HG03159 (cell line): Measurements from ENCODE around the gene GGA1.
"Not testable (repeated sequence)": the region's sequence is repeated elsewhere in the genome, so short reads cannot be mapped to it uniquely, and the experiment has no call there.

Experiments used
- ATAC-seq: cut with Tn5 transposase; IDR thresholded peaks from one replicate; pipeline ENCODE4 v1.9.1; 2021; ENCODE audit warnings: mild to moderate bottlenecking, moderate library complexity; ENCODE audit not compliant: unreplicated experiment

Gene GGA1

DNA sequence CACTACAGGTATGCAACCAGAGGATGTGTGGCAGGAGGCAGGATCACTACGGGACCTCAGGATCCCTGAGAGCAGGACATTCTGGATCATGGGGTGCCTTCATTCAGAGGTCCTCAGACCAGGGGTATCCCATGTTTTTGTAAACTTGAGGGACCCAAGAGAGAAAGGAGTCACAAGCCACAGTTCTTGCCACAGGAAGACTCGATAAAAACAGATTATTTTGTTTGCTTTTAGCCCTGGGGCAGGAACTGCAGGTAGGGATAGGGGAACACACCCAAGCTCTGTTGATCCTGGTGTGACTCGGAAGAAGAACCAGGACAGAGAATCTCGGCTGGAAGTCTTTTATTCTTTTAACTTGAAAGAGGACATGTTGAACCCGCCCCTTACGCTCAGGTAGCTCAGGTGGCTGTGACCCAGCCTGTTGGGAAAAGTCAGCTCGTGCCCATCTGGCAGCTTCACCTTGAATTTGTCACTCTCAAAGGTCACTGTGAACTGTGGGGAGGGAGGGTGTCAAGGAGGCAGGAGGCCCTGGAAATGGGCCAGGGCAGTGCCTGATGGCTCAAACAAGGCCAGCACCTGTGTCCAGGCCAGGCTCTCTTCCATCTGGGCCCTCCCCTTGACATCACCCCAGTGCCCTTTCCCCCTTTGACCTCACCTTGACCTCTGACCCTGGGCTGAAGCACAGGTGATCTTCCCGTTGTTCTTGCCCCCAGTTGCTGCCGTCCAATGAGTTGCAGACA lies 38.5 kb upstream of the GGA1 start:
- ATAC-seq, result no peak

DNA sequence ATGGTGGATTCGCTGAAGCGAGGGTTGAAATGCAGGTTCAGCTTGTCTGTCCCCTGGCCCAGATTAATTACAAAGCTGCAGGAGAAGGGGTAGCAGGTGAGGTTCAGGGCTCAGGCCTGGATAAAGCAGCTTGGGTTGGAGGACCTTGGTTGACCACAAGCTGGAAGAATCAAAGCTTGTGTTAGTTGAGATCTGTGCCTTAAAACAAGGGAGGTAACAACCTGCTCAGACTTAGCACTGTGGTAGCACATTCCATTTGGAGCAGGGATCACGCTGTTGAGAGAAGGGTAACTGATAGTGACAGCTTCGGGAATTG lies 38.0 kb upstream of the GGA1 start:
- ATAC-seq, result no peak

DNA sequence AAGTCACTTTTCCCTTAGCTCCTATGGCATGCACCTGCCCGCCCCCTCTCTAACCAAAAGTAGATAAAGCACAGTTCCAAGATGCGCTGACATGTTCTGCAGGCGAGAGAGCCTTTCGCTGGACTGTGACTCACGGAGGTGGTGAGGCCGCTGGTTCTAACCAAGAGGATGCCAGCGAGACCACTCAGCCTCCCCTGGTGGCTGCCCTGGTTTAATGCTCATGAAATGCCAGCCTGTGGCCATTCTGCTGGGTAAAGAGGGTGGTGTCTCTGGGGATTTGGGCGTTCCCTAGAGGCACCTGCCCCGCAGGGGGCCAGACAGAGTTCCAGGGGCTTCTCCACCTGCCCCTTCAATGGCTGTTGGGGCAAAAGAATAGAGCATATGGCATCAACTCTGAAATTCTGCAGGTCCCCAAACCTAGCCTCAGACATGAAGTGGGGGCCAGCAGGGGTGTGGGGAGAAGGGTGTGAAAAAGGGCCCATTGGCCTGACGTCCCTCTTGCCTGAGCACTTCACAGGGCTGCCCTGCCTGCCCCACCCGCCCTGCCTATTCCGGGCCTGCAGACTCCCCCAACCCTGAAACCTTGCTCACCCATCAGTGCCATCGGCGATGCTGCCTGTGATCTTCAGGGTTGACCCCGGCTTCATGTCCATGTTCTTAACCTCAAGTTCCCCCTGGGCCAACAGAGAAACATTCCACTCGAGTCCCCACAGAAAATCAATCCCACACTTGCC lies 37.2 kb upstream of the GGA1 start:
- no peak for ATAC-seq

DNA sequence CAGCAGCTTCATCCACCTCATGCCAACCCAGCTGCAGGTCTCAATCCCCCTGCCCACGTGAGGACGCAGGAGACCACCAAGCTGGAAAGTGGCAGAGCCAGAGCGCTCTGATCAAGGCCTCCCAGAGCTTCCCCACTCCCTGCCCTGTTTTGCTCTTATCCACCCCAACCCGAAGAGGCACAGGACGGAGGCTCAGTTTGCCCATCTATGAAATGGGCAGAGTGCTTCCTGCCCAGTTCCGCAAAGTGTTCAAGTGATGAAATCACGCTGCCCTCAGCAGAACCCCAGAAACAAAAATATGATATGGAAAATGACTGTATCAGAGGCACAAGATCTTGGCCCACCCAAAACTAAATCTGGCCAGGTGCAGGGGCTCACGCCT lies 36.7 kb upstream of the GGA1 start:
- no peak for ATAC-seq

DNA sequence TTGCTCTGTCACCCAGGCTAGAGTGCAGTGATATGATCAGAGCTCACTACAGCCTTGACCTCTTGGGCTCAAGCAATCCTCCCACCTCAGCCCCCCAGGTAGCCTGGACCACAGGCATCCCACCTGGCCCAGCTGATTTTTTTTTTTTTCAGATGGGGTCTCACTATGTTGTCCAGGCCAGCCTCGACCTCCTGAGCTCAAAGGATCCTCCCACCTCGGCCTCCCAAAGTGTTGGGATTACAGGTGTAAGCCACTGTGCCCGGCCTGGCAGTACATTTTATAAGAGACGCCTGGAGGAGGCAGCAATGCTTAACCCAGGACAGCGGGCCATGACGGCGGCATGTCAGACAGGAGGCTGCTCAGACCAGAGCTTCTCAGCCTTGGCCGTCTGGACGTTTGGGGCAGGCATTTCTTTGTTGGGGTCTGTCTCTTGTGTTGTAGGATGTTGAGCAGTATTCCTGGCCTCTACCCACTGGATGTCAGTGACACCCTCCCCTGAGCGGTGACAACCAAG lies 33.1 kb upstream of the GGA1 start:
- no peak for ATAC-seq

DNA sequence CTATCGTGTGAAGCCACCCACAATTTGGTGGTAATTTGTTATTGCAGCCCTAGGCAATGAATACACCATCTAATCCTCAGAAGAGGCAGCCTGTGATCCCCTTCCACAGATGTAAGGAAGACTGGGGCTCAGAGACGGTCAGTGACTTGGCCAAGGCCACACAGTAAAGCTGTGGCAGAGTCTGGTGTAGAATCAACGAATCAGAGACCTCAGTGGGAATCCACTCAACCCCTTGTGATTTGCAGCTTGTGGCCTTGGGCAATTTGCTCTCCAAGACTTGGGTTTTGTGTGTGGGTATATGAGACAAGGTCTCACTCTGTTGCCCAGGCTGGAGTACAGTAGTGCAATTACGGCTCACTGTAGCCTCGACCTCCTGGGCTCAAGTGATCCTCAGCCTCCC lies 30.6 kb upstream of the GGA1 start:
- no peak for ATAC-seq

DNA sequence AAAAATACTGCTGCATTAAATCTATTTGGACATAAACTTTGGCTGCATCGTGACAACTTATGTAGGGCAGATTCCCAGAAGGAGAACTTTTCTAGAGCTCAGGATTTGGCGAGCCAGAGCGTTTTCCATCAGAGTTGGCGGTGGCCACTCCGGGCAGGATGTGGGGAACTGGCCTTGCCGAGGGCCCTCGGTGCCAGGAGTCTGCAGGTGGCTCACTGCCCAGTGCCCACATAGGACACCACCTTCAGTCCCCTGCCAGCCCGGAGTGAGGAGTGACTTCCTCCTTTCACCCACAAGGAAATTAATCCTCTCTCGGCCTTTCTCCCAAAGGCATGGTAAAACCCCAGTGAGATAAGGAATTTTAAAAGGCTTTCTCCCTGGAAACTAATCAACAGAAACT lies 27.1 kb upstream of the GGA1 start:
- no peak for ATAC-seq

DNA sequence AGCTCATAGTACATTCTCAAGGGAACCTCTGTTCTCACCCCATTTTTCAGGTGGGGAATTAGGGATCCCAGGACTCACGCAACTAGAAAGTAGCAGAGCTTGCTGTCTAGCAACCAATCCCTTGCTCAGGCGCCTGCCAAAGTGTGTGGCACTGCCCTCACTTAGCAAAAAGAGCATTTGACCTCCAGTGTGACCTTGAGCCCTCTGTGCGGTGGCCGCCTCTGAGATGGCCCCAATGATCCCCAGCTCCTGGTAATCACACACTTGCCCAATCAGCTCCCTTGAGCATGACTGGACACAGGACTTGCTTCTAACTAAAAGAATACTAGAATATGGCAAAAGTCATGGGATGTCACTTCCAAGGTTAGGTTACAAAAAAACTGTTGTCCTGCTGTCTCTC lies 26.1 kb upstream of the GGA1 start:
- no peak for ATAC-seq

DNA sequence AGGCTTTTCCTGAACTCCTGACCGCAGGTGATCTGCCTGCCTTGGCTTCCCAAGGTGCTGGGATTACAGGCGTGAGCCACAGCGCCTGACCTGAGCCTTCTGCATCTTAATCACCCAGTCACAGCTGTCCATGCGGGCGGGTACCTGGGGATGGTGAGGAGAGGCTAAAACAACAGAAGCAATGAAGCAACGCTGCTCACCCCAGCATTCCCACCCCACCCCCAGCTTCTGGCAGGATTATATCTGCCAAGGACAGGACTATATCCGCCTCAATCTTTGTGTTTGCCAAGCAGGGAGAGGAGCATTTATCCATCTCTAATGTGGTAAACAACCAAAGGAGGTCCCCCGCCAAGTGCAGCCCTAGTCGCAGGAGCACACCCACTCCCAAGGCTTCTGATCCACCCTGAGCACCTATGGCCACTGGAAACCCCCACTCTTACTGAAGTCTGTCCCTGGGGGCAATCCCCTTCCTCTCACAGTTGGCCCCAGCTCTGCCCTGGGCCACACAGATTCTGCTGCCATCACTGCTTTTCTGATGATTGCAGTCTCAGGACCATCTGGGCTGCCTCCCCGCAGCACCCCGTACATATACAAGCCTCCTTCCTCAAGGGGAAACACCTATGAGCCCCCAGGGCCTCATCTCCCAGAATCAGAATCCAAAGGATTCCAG lies 20.0 kb upstream of the GGA1 start:
- ATAC-seq, result no peak

DNA sequence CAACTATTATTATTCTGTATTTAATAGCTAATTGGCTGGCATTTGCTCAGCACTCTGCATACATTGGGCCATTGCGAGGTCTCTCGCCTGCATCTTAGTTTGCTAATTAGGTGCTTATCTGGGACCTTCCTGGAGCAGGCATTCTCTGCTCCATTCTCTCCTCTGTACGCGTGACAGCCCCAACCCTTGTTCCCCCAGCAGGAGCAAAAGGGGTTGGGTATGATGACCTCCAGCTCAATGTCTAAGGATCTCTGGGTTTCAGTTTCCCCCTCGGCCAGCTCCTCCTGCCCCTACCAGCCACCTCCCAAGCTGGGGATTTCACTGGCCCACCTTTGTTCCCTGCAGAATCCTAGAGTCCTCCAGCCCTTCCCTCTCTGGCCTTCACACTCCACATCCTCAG lies 19.0 kb upstream of the GGA1 start:
- no peak for ATAC-seq

DNA sequence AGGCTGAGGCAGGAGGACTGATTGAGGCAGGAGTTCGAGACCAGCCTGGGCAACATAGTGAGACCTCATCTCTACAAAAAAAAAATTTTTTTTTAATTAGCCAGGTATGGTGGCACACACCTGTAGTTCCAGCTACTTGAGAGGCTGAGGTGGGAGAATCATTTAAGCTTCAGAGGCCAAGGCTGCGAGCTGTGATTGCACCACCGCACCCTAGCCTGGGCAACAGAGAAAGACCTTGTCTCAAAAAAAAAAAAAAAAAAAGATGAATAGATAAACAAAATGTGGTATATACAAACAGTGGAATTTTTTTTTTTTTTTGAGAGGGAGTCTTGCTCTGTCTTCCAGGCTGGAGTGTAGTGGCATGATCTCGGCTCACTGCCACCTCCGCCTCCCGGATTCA lies 17.6 kb upstream of the GGA1 start:
- not testable (repeated sequence) for ATAC-seq

DNA sequence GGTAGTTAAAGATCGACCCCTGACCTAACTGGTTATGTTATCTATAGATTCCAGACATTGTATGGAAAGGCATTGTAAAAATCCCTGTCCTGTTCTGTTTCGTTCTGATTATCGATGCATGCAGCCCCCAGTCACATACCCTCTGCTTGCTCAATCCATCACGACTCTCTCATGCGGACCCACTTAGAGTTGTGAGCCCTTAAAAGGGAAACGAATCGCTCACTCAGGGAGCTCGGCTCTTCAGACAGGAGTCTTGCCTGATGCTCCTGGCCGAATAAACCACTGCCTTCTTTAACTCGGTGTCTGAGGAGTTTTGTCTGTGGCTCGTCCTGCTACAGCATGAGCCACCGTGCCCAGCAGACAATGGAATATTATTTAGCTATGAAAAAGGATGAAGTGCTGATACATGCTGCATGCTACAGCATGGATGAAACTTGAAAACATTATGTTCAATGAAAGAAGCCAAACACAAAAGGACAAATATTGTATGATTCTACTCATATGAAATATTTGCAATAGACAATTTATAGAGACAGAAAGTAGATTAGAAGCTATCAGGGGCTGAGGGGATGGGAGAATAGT lies 16.7 kb upstream of the GGA1 start:
- no peak for ATAC-seq

DNA sequence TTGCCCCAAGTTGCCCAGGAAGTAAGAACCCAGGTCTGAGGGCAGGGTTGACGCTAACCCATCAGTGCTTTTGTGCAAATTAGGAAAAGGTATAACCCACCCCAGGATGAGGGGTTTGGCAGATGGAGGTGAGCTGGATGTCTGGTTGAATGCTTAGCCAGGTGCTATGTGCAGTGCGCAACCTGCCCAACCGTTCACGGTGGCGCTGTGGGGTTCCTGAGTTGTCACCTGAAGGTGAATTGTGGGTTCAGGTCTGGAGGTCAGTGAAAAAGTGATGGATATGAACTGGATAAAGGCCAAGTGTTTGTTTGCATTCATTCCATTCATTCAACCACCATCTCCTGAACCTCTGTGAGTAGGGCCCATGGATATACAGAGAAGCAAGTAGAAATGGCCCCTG lies 14.4 kb upstream of the GGA1 start:
- ATAC-seq, result no peak

DNA sequence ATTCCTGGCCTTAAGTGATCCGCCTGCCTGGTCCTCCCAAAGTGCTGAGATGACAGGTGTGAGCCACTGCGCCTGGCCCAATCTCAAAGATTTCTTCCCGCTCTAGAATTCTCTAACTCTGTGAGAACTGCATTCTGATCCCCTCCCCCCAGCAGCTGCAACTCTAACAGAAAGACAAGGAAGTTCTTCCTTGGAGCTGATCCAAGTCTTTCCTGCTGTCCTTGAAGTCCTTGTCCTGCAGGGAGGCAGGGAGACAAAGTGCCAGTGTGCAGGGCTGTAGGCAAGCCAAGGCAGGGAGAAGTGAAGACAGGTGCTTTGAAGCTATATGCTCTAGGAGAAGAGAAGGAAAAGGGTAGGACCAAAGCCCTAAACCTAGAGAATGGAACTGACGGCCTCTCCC lies 9.5 kb upstream of the GGA1 start:
- no peak for ATAC-seq

DNA sequence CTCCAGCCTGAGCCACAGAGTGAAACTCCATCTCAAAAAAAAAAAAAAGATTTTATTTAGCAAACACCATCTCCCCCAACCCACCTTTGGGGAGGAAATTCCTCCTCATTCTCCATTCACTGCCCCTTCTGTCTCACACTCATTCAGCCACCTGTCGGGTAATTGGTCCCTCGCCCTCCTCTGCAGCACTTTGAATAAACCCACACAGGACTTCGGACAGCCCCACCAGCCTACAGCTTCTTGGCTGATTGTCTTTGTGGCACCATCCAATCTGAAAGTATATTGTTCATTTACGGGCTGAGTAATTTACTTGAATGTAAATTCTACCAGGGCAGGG lies 7.5 kb upstream of the GGA1 start:
- no peak for ATAC-seq

DNA sequence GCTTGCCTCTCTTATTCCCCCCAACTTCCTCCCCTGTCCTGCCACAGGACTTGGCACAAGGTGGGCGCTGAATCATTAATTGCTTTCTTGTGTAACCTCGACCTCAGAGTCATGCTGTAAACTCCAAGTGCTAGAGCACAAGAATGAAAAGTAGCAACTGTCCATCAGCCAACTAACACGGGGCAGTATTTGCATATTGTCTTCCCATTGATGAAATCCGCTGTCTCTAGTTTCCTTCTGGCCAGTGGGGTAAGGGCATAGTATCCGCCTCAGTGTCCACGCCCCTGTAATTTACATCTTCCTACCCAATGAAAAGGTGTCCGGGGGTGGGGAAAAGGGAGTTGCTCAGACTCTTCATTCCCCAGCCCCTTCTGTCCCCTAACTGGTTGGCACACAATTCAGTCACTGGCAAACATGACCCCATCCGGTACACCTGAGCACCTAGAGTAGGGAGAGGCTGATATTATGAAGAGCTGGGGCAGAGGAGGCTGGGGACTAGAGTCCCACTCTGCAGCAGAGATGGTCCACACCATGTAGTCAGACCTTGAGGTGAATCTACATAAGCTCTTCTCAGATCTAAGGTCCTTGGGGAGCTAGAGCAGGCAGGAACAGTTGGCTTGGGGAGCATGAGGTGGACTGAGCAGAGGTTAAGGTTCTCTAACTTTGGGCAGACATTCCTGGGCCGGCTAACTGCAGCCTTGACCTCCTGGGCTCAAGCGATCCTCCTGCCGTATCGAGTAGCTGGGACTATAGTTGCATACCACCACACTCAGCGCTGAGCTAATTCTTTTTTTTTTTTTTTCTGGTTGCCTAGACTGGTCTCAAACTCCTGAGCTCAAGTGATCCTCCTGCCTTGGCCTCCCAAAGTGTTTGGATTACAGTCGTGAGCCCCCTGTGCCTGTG lies 6.8 kb upstream of the GGA1 start:
- ATAC-seq, result no peak

DNA sequence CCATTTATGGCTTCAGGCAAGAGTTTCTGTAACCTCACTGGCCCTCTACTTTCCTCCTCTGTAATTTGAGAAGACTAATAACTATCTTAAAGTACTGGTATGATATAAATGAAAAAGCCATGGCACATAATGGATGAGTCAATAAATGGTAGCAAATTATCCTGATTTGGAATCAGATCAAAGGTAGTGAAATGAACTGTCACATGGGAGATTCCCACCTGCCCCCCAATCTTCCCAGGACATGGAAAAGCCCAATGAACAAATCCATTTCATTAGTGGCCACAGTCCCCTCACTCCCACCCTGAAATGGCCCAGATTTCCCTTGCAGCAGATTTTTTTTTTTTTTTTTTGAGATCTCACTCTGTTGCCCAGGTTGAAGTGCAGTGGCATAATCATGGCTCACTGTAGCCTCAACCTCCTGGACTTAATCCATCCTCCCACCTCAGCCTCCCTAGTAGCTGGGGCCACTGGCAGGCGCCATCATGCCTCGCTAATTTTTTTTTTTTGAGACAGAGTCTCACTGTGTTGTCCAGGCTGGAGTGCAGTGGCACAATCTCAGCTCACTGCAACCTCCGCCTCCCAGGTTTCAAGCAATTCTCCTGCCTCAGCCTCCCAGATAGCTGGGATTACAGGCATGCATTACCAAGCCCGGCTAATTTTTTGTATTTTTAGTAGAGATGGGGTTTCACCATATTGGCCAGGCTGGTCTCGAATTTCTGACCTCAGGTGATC lies 5.9 kb upstream of the GGA1 start:
- not testable (repeated sequence) for ATAC-seq

DNA sequence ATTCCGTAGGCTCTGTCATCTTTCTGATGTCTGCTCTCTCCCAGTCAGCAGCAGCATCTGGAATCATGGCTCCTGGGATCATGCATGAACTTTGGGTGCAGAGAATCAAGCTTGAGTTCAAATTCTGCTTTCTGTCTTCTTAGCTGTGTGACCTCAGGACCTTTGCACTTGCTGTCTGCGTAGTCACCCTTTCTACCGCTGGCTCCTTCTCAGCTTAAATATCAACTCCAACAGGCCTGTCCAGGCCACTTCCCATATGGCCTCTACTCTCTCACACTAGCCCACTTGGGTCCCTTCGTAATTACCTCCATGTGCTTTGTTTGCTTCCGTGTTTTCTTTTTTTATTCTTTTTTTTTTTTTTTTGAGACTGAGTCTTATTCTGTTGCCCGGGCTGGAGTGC lies 4.6 kb upstream of the GGA1 start:
- ATAC-seq, result no peak

DNA sequence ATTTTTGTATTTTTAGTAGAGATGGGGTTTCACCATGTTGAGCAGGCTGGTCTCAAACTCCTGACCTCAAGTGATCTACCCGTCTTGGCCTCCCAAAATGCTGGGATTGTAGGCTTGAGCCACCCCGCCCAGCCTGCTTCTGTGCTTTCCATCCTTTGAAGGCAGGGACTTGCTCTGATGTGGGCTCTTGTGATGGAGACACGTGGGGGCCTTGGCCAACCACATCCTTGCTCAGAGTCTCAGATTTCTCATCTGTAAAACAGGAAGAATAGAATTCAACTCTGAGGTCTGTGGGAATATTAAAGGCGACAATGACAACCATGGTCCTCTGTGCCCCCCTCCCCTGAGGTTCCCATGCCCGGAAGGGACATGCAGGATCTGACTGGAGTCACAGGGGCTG lies 3.8 kb upstream of the GGA1 start:
- ATAC-seq, result no peak
